Pons (tissue), 1 donor: ENCODE measurements around the gene FAM222A.

Experiments
- DNase-seq: peaks from one replicate; pipeline ENCODE4 v3.0.0-alpha.2; 2016; ENCODE audit warnings: low spot score

Gene FAM222A

GRCh38 chr12:109772622-109773321, 59.1 kb downstream of the FAM222A start:
- DNase-seq: peak; percentile 70

GRCh38 chr12:109773384-109774011, 59.9 kb downstream of the FAM222A start:
- DNase-seq: peak; percentile 56

- peak; percentile 77 for DNase-seq
Observed at GRCh38 chr12:109775172-109775881, 61.7 kb downstream of the FAM222A start.

- no peak for DNase-seq
Observed at GRCh38 chr12:109776624-109777023, 63.0 kb downstream of the FAM222A start.

DNA sequence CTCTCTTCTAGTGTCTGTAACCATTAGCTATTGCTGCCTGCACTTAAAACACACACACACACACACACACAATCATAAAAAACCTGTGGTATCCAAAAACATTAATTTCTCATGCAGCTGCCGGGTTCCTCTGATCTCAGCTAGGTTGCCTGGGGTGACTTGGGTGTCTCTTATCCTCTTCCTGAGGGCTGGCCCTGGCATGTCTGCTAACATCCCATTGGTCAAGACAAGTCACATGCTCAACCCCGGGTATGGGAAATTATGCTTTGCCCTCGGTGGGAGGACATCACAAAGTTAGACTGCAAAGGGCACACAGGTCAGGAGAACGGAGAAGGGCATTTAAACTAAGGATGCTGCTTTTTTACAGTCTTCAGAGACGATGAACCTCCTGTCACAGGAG, 63.9 kb downstream of the FAM222A start:
- no peak for DNase-seq

DNA sequence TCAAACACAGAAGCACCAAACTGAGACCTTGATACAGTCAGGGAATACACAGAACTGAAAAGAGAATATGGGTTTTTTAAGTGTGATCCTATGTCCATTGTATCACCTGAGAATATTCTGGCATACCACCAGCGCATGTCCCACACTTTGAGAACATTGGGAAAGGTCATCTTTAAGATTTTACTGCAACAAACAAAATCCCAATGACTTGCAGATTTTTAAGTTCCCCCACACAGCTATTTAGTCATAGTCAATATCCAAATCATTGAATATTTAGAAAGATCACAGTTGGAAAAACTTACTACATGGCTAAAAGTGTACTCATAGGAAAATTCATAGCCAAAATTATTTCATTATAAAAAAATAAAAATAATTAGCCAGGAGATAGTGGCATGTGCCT, 65.1 kb downstream of the FAM222A start:
- no peak for DNase-seq

DNA sequence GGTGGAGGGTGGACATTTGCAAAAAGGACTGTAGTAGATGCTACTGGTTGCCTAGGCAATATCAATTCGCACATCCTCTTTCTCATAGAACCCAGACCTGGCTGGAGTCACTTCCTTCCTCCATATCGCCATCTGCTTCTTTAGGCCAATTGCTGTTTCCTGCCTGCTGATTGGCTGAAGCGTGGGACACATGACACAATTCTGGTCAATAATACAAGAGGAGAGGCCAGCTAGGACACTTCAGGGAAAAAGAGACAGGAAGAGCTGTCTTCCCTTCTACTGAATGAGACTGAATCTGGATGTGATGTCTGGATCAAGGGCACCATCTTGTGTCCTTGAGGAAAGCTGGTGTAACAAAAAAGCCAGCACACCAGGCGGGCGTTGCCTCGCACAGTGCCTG, 65.8 kb downstream of the FAM222A start:
- DNase-seq: no peak

DNA sequence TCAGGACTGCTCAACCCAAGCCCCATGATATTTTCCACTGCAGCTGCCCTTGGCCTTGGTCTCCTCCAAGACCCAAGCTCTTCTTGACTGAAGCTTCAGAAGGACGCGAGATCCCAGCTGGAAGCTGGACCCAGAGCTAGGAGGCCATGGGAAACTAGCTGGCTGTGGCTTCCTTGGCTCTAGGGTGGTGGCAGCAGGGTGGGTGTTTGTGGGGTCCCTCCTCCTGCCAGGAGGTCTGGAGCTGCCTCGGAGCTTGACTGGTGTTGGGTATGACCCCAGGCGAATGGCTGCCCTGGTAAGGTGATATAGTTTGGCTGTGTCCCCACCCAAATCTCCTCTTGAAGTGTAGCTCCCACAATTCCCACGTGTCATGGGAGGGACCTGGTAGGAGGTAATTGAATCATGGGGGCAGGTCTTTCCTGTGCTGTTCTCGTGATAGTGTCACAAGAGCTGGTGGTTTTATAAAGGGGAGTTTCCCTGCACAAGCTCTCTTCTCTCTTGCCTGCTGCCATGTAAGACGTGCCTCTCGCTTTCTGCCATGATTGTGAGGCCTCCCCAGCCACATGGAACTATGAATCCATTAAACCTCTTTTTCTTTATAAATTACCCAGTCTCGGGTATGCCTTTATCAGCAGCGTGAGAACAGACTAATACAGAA, 68.2 kb downstream of the FAM222A start:
- DNase-seq: no peak

- no peak for DNase-seq
Observed at GRCh38 chr12:109782326-109782703, 68.7 kb downstream of the FAM222A start.

GRCh38 chr12:109783135-109783964, 69.7 kb downstream of the FAM222A start:
- no peak for DNase-seq

DNA sequence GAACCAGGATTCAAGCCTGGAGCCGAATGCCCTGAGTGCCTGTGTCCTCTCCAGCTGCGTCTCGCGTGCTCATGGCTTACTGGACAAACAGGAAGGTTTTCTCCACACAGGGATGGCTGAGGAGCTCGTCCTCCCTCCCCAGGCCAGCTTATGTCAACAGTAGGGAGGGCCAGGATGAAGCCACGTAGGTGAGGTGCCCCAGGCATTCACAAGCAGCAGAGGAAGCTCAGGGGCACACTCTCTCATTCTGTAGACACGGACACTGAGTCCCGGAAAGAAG, 70.3 kb downstream of the FAM222A start:
- DNase-seq: no peak

- DNase-seq: no peak
Observed at GRCh38 chr12:109785854-109786253, 72.2 kb downstream of the FAM222A start.

GRCh38 chr12:109786799-109787198, 73.2 kb downstream of the FAM222A start:
- no peak for DNase-seq

GRCh38 chr12:109789526-109790048, 76.0 kb downstream of the FAM222A start:
- no peak for DNase-seq

DNA sequence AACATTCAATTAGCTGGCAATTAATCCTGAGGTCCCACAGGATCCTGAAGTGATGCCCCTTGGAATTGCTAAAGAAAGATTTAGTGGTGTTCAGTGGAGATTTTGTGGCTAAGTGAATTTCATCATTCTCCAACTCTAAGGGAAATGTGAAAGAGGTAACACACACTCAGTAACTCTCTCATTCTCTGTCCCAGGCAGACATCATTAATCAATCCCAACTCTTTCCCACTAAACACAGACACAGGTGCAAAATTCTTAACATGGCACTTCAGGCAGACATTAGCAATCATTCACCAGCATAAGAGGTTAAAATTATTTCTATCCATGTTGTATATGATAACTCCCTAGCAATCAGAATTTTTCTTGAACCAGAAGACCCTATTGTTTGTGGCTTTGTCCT, 79.4 kb downstream of the FAM222A start:
- no peak for DNase-seq

DNA sequence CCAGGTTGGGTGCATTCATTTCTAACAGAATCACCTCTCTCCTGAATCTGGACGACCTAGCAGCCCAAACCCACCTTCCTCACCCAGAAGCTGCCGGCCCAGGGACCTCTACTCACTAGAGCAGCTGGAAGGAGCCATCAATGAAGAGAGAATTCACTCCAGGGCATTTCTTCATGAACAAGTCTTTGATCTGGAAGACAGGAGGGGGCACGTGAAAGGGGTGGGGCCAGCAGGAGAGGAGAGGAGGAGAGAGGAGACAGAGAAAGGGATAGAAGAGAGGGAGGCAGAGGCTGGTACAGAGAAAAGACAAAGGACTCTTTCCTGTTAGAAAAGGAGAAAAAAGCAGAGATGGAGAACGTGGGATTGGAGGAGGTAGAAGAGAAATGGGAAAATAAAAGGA, 79.8 kb downstream of the FAM222A start:
- no peak for DNase-seq

- DNase-seq: no peak
Observed at GRCh38 chr12:109793826-109794501, 80.3 kb downstream of the FAM222A start.

DNA sequence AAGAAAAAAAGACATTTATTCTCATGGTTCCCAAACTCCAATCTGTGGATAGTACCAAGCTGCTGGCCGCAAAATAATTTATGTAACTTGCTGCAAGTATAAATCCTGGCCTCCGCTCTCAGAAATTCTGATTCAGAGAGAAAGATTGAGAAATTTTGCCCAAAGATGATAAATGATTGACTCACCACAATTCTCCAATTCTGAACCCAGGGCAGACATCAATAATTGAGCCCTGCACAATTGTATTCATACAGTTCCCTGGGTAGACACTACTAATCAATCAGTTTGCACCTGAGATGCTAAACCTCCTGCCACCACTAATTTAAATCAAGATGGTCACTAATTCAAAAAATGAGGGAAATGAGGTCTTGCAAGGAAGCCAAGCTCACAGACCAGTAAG, 81.4 kb downstream of the FAM222A start:
- no peak for DNase-seq

DNA sequence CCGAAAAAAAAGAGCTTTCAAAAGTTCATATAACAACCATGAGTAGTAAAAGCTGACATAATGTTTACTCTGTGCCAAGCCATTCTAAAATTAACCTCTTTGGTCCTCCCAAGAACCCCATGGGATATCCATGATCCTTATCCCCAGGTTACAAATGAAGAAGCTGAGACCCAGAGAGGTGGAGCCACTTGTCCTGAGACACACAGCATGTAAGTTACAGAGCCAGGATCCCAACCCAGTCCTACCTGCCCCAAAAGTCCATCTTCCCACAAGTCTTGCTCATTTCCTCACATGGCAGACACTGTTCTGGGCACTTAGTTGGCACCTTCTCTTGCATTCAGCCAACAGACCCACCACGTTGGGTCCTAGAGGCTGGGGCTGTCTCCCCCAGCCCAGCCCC, 82.4 kb downstream of the FAM222A start:
- DNase-seq: no peak

DNA sequence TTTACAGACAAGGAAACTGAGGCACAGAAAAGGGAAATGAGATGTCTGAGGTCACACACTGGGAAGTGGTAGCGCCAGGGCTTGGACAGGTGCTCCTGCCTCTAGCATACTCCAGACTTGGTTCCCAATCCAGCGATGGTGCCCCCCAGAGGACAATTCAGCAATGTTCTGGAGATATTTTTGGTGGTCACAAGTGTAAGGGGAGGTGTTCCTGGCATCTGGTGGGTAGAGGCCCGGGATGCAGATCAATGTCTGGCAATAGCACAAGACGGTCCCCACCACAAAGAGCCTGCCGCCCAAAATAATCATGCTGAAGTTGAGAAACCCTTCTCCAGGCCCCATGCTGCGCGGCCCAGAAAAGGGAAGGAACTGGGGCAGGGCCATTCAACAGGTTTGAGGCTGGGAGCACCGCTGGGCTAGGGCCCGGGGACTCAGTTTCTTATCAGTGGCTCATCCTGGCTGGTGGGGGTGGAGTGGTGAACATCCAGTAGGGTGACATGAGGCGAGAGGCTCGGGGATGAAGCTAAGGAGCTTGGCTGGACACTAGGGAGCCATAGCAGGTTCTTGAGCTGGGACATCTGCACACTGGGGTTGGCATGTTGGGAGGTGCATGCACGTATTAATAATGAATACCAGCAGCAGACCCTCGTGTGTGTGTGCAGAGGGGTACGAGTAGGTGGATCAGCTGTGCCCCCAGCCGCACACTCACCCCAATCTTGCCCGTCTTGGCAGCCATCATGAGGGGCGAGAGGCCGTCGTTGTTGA, 84.5 kb downstream of the FAM222A start:
- DNase-seq: peak; percentile 37

DNA sequence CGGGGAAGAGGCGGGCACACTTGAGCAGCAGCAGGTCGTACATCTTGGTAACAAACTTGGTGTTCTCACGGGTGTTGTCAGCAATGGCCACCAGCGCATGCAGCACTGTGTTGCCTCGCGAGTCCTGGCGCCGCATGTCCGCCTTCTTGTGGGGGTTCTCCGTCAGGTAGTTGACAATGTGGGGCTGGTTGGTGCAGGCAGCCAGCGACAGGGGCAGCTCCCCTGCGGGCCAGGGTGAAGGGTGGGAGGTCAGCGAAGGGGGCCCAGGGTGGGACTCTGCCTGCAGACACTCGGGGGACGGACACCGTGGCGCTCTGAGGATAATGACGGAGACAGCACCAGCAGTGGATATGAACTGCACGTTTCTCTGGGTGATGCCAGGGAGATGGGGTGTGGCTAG, 85.1 kb downstream of the FAM222A start:
- no peak for DNase-seq
